Kidney (tissue), 14 donors: Measurements from ENCODE around the gene HYCC1. TPM values are rescaled to one million over a fixed set of nuclear protein-coding genes. Genes with fewer than 3 reads are reported as not detected.

Source experiments
- DNase-seq, 5 donors: peaks; one replicate each; pipeline ENCODE4 v3.0.0-alpha.2; 2013 to 2020
- FAIRE-seq: peaks from 2 replicates; lab custom pipeline; 2012; peaks lifted over from hg19 to GRCh38; lab: Jason Lieb, UNC
- H3K27ac ChIP-seq, 2 donors: one replicate each; pipeline ENCODE4 v1.7.0; 2013; ENCODE audit warnings: low read depth in 2 of 2, low read length in 2 of 2, inconsistent platforms in 1 of 2
- H3K27me3 ChIP-seq: one replicate; pipeline ENCODE4 v1.7.1; 2013; ENCODE audit warnings: low read length, inconsistent platforms; ENCODE audit not compliant: control insufficient read depth, insufficient read depth
- H3K36me3 ChIP-seq, 3 donors: one replicate each; pipeline versions ENCODE4 v1.7.0 to v1.7.1; 2013; ENCODE audit warnings: low read length in 3 of 3, control low read depth in 1 of 3, inconsistent platforms in 1 of 3; ENCODE audit not compliant: insufficient read depth in 3 of 3, control insufficient read depth in 2 of 3
- H3K4me1 ChIP-seq, 3 donors: one replicate each; pipeline versions ENCODE4 v1.7.0 to v1.7.1; 2013; ENCODE audit warnings: low read length in 3 of 3, inconsistent platforms in 1 of 3, low read depth in 1 of 3; ENCODE audit not compliant: control insufficient read depth in 2 of 3, insufficient read depth in 2 of 3
- H3K4me3 ChIP-seq, 3 donors: one replicate each; pipeline versions ENCODE4 v1.7.0 to v1.8.1; 2013; ENCODE audit warnings: low read length in 3 of 3, control low read depth in 1 of 3, inconsistent platforms in 1 of 3
- H3K9ac ChIP-seq, 3 donors: one replicate each; pipeline versions ENCODE4 v1.7.0 to v1.7.1; 2013; ENCODE audit warnings: low read length in 3 of 3, control low read depth in 1 of 3, inconsistent platforms in 1 of 3
- H3K9me3 ChIP-seq, 3 donors: one replicate each; pipeline versions ENCODE4 v1.7.0 to v1.7.1; 2013; ENCODE audit warnings: low read length in 3 of 3, control low read depth in 1 of 3, inconsistent platforms in 1 of 3; ENCODE audit not compliant: control insufficient read depth in 2 of 3, insufficient read depth in 1 of 3
- intact Hi-C: fragments of 100-400 bp; cut with DNase I; formaldehyde crosslinking; loops from one replicate; pipeline ENCODE4 v1.11.1; 2022
- polyA plus RNA-seq: library from polyadenylated mRNA; stranded (reverse); fragments of 350-450 nt; fragmentation: Illumina TruSeq; extraction: RNeasy Lipid Tissue Mini Kit (QIAGEN cat#74804); gene quantifications from one replicate; pipeline ENCODE4 v1.2.3, GENCODE V29; 2014; ENCODE audit warnings: low read depth, low replicate concordance; ENCODE audit not compliant: insufficient read depth
- total RNA-seq: library from RNA; stranded (reverse); fragmentation: NEBNext Ultra II Directional; extraction: Animal tissue kit (Norgen Biotek cat#: 25700); gene quantifications from one replicate; pipeline ENCODE4 v1.2.1, GENCODE V29; 2021
- TF ChIP-seq, protein P1 (sequence below): IDR thresholded peaks from 3 replicates; pipeline ENCODE4 v1.5.1; 2012; ENCODE audit warnings: mild to moderate bottlenecking, moderate library complexity, borderline replicate concordance; ENCODE audit not compliant: insufficient read depth; ENCODE audit errors: extremely low read depth
- donor health status: control.
- donor health status: control.
- donor health status: control.
- donor health status: control.
- donor health status: control.
- donor health status: DM: yes; HTN: yes; CAD: no.
- donor health status: Normal renal cell carcinoma (clear cell type).

Gene HYCC1
- total and polyA plus RNA-seq, 2 donors from 2014 or later: 2.2 to 22.6 TPM

GRCh38 chr7:22997871-22998518, 15.9 kb downstream of the HYCC1 start:
- H3K36me3 ChIP-seq: no peaks in the 10 kb centered on the region
- intact Hi-C loops: no loop called here
- no peaks in the 10 kb centered on the region for H3K9me3 ChIP-seq
- H3K27me3 ChIP-seq: no peaks in the 10 kb centered on the region
- no peak overlapping the region for H3K27ac ChIP-seq
- FAIRE-seq: no peak
- H3K4me1 ChIP-seq: no peaks in the 10 kb centered on the region
- TF ChIP-seq, protein P1, sequence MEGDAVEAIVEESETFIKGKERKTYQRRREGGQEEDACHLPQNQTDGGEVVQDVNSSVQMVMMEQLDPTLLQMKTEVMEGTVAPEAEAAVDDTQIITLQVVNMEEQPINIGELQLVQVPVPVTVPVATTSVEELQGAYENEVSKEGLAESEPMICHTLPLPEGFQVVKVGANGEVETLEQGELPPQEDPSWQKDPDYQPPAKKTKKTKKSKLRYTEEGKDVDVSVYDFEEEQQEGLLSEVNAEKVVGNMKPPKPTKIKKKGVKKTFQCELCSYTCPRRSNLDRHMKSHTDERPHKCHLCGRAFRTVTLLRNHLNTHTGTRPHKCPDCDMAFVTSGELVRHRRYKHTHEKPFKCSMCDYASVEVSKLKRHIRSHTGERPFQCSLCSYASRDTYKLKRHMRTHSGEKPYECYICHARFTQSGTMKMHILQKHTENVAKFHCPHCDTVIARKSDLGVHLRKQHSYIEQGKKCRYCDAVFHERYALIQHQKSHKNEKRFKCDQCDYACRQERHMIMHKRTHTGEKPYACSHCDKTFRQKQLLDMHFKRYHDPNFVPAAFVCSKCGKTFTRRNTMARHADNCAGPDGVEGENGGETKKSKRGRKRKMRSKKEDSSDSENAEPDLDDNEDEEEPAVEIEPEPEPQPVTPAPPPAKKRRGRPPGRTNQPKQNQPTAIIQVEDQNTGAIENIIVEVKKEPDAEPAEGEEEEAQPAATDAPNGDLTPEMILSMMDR: no peak
- H3K9ac ChIP-seq: no peak overlapping the region
- no peak overlapping the region for H3K4me3 ChIP-seq
- no peak for DNase-seq

GRCh38 chr7:22996470-22996869, 17.5 kb downstream of the HYCC1 start:
- H3K27me3 ChIP-seq: no peaks in the 10 kb centered on the region
- intact Hi-C loops: no loop called here
- no peaks in the 10 kb centered on the region for H3K36me3 ChIP-seq
- H3K4me1 ChIP-seq: no peaks in the 10 kb centered on the region
- FAIRE-seq (no peak), DNase-seq (peak in 2 of 5 donors; percentile 7 to 17)
- no peak overlapping the region for H3K27ac ChIP-seq
- H3K9me3 ChIP-seq: no peaks in the 10 kb centered on the region
- no peak overlapping the region for H3K4me3 ChIP-seq
- no peak overlapping the region for H3K9ac ChIP-seq
- TF ChIP-seq, protein P1: no peak

DNA sequence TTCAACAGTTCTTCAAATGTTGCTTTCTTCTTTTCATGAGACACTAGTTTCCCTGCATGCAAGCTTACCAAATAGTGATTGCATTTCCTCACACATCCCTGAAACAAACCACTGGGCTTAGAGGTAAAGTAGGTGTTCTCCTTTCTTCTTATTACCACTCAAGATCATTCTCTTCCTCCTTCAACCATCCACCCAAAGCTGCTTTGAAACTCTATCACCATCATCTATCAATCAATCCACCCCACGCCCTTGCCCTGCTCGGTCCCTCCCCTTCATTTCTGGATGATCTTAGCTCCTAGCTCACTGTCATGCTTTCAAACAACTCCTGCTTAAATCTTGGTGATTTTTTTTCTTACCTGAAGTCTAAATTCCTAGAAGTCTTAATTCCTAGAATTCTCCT, 18.9 kb downstream of the HYCC1 start:
- DNase-seq: no peak
- Histone ChIP-seq H3K4me1 (no peaks in the 10 kb centered on the region), H3K4me3 (no peak overlapping the region), H3K27ac (no peak overlapping the region), H3K9ac (no peak overlapping the region), H3K36me3 (no peaks in the 10 kb centered on the region), H3K9me3 (no peaks in the 10 kb centered on the region), H3K27me3 (no peaks in the 10 kb centered on the region)
- TF ChIP-seq, protein P1: no peak
- intact Hi-C loops: no loop called here
- FAIRE-seq: no peak
